ENCODE data around the gene KRT76. TPM values are rescaled to one million over a fixed set of nuclear protein-coding genes. Genes with fewer than 3 reads are reported as not detected.

KRT76 gene
- total and polyA plus RNA-seq, 10 of the 15 experiments (the other 5 are each of a cell fraction or from before 2014, with no cell fraction given) = not detected

DNA sequence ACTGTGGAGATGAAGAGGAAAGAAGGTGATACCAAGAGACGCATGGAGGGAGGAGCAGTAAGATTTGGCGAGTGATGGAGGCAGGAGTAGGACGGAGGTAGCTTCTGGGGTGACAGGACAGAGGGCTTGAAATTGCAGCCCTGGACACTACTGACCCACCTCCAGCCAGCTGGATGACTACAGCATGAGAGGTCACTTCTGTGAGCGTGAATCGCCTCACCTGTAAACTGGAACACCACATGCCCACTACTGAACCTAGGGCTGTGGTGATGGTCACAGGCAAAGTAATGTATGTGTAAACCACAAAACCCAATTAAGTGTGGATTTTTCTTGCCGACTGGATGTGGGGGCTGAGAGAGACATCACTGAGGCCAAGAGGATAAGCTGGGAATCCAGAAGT is 43.4 kb upstream of the KRT76 start:
- no TSS peak for BruUV-seq (replicated peaks)
- Histone ChIP-seq H3K27me3 (replicated peaks in 1 of 2; ENCODE audit: control insufficient read depth in 2 of 2, insufficient read depth in 2 of 2, low read length in 1 of 2) (peaks cover 0 to 6% of the 10 kb centered on the region in 2 experiments; a peak in 1 of 4 replicates), H3K4me2 (ENCODE audit: control insufficient read depth, insufficient read depth) (no peak overlapping the region), H3K4me1 (ENCODE audit: control insufficient read depth, insufficient read depth, low read length) (no peaks in the 10 kb centered on the region), H3K9me3 (replicated peaks; ENCODE audit: control insufficient read depth, insufficient read depth, low read length) (no peaks in the 10 kb centered on the region), H3K27ac (ENCODE audit: control insufficient read depth, insufficient read depth) (no peak overlapping the region), H3K9ac (ENCODE audit: control insufficient read depth, insufficient read depth, low read length) (no peak overlapping the region), H2AFZ (ENCODE audit: control insufficient read depth, low read depth, low read length) (no peak overlapping the region), H3K36me3 (ENCODE audit: control insufficient read depth in 2 of 2, insufficient read depth in 2 of 2, low read length in 1 of 2) (no peaks in the 10 kb centered on the region), H4K20me1 (ENCODE audit: control insufficient read depth, insufficient read depth) (no peaks in the 10 kb centered on the region; the same call in 1 of the 2 replicates), H3K79me2 (ENCODE audit: control insufficient read depth, insufficient read depth, low read length) (no peaks in the 10 kb centered on the region), H3K4me3 (no peak overlapping the region)
- WGBS (ENCODE audit: insufficient coverage, insufficient replicate concordance, low lambda C conversion rate, missing lambda C conversion rate) = 2% methylated on average over 6 of the region's 6 CpGs
- ChIA-PET SMC1A (ENCODE audit: uncharacterized antibody, unreplicated experiment) (no interaction called here), POLR2A (no interaction called here), RAD21 (ENCODE audit: unreplicated experiment) (no interaction called here), CTCF (no interaction called here)
- FAIRE-seq (no peak), ATAC-seq (no peak), DNase-seq (ENCODE audit: low read depth, low spot score) (no peak)
- in situ Hi-C loops (cut with MboI) (no loop called here), intact Hi-C loops (cut with micrococcal nuclease; ENCODE audit: unreplicated experiment) (no loop called here)
- TF ChIP-seq CEBPZ (IDR thresholded peaks at IDR 0.05; ENCODE audit: low read depth, low read length) (no peak), ZNF24 (IDR thresholded peaks at IDR 0.05) (no peak), BCL11A (IDR thresholded peaks at IDR 0.05; ENCODE audit: low read depth, low read length) (no peak), DPF2 (IDR thresholded peaks at IDR 0.05) (no peak), NFXL1 (IDR thresholded peaks at IDR 0.05; ENCODE audit: borderline replicate concordance) (no peak), TCF7 (IDR thresholded peaks at IDR 0.05; ENCODE audit: borderline replicate concordance) (no peak), TBL1XR1 (IDR thresholded peaks at IDR 0.05; ENCODE audit: low read depth, low read length) (no peak), NBN (IDR thresholded peaks at IDR 0.05) (no peak), POLR2AphosphoS2 (IDR thresholded peaks at IDR 0.05; ENCODE audit: low read depth, low read length) (no peak), POU2F2 (IDR thresholded peaks at IDR 0.05; ENCODE audit: borderline replicate concordance, low read depth, low read length) (no peak), ZNF384 (IDR thresholded peaks at IDR 0.05; ENCODE audit: borderline replicate concordance, low read depth, low read length) (no peak)
- TF ChIP-seq, protein P1, sequence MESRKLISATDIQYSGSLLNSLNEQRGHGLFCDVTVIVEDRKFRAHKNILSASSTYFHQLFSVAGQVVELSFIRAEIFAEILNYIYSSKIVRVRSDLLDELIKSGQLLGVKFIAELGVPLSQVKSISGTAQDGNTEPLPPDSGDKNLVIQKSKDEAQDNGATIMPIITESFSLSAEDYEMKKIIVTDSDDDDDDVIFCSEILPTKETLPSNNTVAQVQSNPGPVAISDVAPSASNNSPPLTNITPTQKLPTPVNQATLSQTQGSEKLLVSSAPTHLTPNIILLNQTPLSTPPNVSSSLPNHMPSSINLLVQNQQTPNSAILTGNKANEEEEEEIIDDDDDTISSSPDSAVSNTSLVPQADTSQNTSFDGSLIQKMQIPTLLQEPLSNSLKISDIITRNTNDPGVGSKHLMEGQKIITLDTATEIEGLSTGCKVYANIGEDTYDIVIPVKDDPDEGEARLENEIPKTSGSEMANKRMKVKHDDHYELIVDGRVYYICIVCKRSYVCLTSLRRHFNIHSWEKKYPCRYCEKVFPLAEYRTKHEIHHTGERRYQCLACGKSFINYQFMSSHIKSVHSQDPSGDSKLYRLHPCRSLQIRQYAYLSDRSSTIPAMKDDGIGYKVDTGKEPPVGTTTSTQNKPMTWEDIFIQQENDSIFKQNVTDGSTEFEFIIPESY (IDR thresholded peaks at IDR 0.05) = no peak

Data from GM12878 (cell line).